VCaP (cell line): ENCODE data around the gene RHAG.
A peak's percentile ranks its signal among the peaks of the same experiment; 100 is the strongest.

Experiments
- H3K27ac ChIP-seq: fragments of 450-650 bp; 2 replicates; pipeline ENCODE4 v1.5.1; 2017
- TF ChIP-seq, protein P1 (sequence below): fragments of 450-650 bp; conservative IDR thresholded peaks from 2 replicates; pipeline ENCODE4 v1.5.1; 2017; ENCODE audit warnings: mild to moderate bottlenecking, moderate library complexity

RHAG gene

GRCh38 chr6:49636713-49637349 is at the start of gene RHAG:
TSS of gene RHAG (minus strand) at chr6:49636839. CDS start at chr6:49636812, 27 bp downstream.
- no peak within 1 kb of the TSS for H3K27ac ChIP-seq
- TF ChIP-seq, protein P1, sequence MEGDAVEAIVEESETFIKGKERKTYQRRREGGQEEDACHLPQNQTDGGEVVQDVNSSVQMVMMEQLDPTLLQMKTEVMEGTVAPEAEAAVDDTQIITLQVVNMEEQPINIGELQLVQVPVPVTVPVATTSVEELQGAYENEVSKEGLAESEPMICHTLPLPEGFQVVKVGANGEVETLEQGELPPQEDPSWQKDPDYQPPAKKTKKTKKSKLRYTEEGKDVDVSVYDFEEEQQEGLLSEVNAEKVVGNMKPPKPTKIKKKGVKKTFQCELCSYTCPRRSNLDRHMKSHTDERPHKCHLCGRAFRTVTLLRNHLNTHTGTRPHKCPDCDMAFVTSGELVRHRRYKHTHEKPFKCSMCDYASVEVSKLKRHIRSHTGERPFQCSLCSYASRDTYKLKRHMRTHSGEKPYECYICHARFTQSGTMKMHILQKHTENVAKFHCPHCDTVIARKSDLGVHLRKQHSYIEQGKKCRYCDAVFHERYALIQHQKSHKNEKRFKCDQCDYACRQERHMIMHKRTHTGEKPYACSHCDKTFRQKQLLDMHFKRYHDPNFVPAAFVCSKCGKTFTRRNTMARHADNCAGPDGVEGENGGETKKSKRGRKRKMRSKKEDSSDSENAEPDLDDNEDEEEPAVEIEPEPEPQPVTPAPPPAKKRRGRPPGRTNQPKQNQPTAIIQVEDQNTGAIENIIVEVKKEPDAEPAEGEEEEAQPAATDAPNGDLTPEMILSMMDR: no peak

DNA sequence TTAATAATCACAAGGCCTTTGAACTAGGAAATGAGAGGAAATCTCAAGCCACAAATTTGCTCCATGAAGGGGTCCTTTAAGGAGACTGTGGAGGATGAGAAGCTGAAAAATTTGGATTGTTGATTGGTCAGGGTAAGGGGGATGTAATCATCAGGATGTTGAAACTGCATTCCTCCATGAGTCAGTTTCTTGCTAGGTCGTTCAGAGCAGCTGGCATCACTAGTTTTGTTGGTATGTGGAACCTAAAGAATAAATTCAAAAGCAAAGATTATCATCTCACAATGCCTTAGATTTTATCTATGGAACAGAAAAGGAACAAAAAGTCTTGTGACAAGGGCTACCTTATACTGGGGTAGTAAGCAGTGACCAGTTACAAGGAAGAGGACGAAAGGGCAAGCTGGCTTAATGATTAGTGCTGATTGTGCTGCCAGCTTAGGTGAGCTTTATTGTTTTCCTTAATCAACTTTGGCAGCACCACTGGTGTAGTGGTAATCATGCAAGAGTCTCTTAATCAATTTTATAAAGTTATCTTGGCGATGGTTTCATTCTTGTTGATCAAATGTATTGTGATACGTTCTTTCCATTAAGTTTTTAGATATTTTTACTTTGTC is 40.1 kb upstream of the RHAG start:
- TF ChIP-seq, protein P1: no peak
- peak overlapping the region; percentile 39 for H3K27ac ChIP-seq

DNA sequence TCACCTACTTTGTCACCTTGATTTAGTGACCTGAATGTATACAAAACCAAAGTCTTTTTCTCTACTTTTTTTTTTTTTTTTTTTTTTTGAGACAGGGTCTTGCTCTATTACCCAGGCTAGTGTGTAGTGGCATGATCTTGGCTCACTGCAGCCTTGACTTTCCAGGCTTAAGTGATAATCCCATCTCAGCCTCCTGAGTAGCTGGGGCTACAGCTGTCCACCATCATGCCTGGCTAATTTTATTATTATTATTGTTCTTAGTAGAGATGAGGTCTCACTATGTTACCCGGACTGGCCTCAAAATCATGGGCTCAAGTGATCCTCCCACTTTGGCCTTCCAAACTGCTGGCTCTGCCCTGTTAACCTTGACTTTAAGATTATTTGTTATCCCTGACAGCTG is 39.2 kb upstream of the RHAG start:
- TF ChIP-seq, protein P1: no peak
- H3K27ac ChIP-seq: no peak overlapping the region

- H3K27ac ChIP-seq: peak overlapping the region; percentile 89
- TF ChIP-seq, protein P1: no peak
Measured at GRCh38 chr6:49668083-49668511, 31.5 kb upstream of the RHAG start.

- H3K27ac ChIP-seq: peak overlapping the region; percentile 89
- TF ChIP-seq, protein P1: no peak
Measured at GRCh38 chr6:49666930-49667757, 30.5 kb upstream of the RHAG start.

GRCh38 chr6:49666480-49666879 is 29.8 kb upstream of the RHAG start:
- peak overlapping the region; percentile 89 for H3K27ac ChIP-seq
- TF ChIP-seq, protein P1: no peak

DNA sequence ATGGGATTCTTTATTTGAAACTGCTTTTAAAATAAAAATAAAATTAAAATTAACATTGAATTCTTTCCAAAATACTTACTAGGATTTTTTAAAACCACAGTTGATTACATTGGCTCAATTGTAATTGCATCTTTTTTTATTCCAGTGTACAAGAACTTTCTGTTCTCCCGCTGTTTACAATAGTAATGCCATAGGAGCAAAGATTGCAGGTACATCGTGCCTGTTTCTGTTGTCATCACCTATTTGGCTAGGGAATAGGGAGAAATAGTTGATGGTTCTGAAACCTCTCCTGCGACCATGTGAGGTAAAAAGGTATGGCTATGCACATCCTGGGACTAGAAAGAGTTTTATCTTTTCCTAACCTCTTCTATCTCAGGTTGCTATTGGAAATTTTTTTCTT is 28.2 kb upstream of the RHAG start:
- peak overlapping the region; percentile 67 for H3K27ac ChIP-seq
- TF ChIP-seq, protein P1: no peak

DNA sequence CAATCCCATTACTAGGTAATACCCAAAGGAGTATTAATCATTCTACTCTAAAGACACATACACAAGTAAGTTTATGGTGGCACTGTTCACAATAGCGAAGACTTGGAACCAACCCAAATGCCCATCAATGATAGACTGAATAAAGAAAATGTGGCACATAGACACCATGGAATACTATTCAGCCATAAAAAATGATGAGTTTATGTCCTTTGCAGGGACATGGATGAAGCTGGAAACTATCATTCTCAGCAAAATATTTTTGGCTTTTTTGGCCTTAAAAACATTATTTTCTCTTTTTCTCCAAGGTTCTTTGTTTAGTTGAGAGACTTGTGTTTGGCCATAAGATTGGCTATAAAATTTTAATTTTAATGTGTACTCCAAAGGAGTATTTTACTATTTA is 27.4 kb upstream of the RHAG start:
- H3K27ac ChIP-seq: peak overlapping the region; percentile 67
